ENCODE results near the gene RAB27A.

DNA sequence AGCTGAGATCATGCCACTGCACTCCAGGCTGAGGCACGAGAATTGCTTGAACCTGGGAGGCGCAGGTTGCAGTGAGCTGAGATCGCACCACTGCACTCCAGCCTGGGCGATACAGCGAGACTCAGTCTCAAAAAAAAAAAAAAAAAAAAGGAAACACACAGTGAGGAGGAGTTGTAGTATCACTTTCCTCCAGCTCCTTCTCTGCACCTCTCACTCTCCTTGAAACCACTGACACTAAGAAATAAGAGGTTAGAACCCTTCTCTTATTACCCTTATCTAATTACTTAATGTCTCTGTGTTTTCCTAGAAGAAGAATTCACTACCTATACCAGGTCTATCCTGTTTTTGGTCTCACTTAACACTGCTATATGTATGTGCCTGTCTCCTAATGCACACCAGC lies 31.7 kb downstream of the RAB27A start:
- TF ChIP-seq, protein P1, sequence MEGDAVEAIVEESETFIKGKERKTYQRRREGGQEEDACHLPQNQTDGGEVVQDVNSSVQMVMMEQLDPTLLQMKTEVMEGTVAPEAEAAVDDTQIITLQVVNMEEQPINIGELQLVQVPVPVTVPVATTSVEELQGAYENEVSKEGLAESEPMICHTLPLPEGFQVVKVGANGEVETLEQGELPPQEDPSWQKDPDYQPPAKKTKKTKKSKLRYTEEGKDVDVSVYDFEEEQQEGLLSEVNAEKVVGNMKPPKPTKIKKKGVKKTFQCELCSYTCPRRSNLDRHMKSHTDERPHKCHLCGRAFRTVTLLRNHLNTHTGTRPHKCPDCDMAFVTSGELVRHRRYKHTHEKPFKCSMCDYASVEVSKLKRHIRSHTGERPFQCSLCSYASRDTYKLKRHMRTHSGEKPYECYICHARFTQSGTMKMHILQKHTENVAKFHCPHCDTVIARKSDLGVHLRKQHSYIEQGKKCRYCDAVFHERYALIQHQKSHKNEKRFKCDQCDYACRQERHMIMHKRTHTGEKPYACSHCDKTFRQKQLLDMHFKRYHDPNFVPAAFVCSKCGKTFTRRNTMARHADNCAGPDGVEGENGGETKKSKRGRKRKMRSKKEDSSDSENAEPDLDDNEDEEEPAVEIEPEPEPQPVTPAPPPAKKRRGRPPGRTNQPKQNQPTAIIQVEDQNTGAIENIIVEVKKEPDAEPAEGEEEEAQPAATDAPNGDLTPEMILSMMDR (IDR thresholded peaks at IDR 0.05), result no peak
- TF ChIP-seq POLR2A (IDR thresholded peaks at IDR 0.05; ENCODE audit: low read depth) (no peak), POLR2AphosphoS5 (IDR thresholded peaks at IDR 0.05) (no peak)

Measured in esophagus muscularis mucosa (tissue), 3 donors.